Adrenal gland (tissue), 12 donors: ENCODE data around the gene MGME1. TPM values are rescaled to one million over a fixed set of nuclear protein-coding genes. Genes with fewer than 3 reads are reported as not detected.

Source experiments
- DNase-seq, 7 donors: peaks; one replicate each; pipeline ENCODE4 v3.0.0-alpha.2; 2019 to 2020
- H3K27ac ChIP-seq, 5 donors: fragments of 200-600 bp; sonication (generic) in 4 of 5; 1 replicate in 3 of 5; 2 replicates in 2 of 5; pipeline versions ENCODE4 v1.5.1 to v1.8.0; 2016 to 2020; ENCODE audit warnings: mild to moderate bottlenecking in 1 of 5
- H3K27me3 ChIP-seq: fragments of 200-600 bp; 2 replicates; pipeline ENCODE4 v1.8.0; 2021
- H3K36me3 ChIP-seq, 2 donors: fragments of 200-600 bp; replicated peaks in 1 of 2; 1 replicate in 1 of 2; 2 replicates in 1 of 2; pipeline versions ENCODE4 v1.5.1 to v1.8.0; 2018 to 2022
- H3K4me1 ChIP-seq, 2 donors: fragments of 200-600 bp; replicated peaks in 1 of 2; 1 replicate in 1 of 2; 2 replicates in 1 of 2; pipeline versions ENCODE4 v1.5.1 to v1.8.0; 2018 to 2021
- H3K4me3 ChIP-seq, 4 donors: fragments of 200-600 bp; sonication (generic) in 3 of 4; one replicate each; pipeline ENCODE4 v1.5.1; 2016 to 2018
- H3K9me3 ChIP-seq, 3 donors: fragments of 200-600 bp; sonication (generic) in 1 of 3; replicated peaks in 1 of 3; 1 replicate in 2 of 3; 2 replicates in 1 of 3; pipeline versions ENCODE4 v1.5.1 to v1.8.0; 2016 to 2021
- CTCF ChIP-seq, 6 experiments: fragments of 450-650 bp in 4 of 6; fragments of 200-600 bp in 2 of 6; sonication (generic) in 1 of 6; IDR thresholded peaks; 1 replicate in 5 of 6; 2 replicates in 1 of 6; pipeline versions ENCODE4 v1.5.1 to v1.8.0; 2016 to 2021; ENCODE audit warnings: antibody characterized with exemption in 6 of 6, mild to moderate bottlenecking in 2 of 6, moderate library complexity in 1 of 6
- POLR2A ChIP-seq, 2 donors: fragments of 450-650 bp; IDR thresholded peaks; one replicate each; pipeline ENCODE4 v1.6.1; 2017; ENCODE audit warnings: antibody characterized with exemption in 2 of 2, mild to moderate bottlenecking in 2 of 2, moderate library complexity in 1 of 2
- WGBS, 4 donors: extraction: QIAGEN DNeasy Blood & Tissue Kit in 2 of 4; methylation state at CpG; one replicate each; pipeline versions ENCODE4 v1.1.5 to v1.1.7; 2013 to 2017; 5-methylcytosine and 5-hydroxymethylcytosine counted together
- intact Hi-C, 2 donors: fragments of 100-400 bp; cut with DNase I; formaldehyde crosslinking; loops; one replicate each; pipeline versions ENCODE4 v1.14.1 to v1.15.0; 2022 to 2023
- polyA plus RNA-seq, 3 donors: library from polyadenylated mRNA; stranded (reverse); fragments of 200-250 nt in 2 of 3; fragments of 350-450 nt in 1 of 3; fragmentation: Illumina TruSeq in 1 of 3; extraction: RNeasy Lipid Tissue Mini Kit (QIAGEN cat#74804) in 1 of 3; gene quantifications; one replicate each; pipeline ENCODE4 v1.2.3, GENCODE V29; 2013 to 2014
- total RNA-seq, 9 donors: library from RNA; depleted of rRNA in 4 of 9; stranded (reverse); fragments of >200 nt in 4 of 9; fragments of 120-200 nt in 1 of 9; fragmentation: NEBNext Ultra II Directional in 1 of 9; extraction: Animal tissue kit (Norgen Biotek cat#: 25700) in 1 of 9; gene quantifications; one replicate each; pipeline versions ENCODE4 v1.1.0 to v1.2.4, GENCODE V29; 2013 to 2023
- donor health status: healthy with polysubstance abuse.
- donor health status: Bipolar disorder and iron deficiency.
- donor health status: DM: yes; HTN: yes; CAD: no.
- donor health status: DM: no; HTN: no; CAD: no.
- donor health status: DM: no; HTN: no; CAD: no.
- donor health status: DM: yes; HTN: yes; CAD: no.

The MGME1 gene
- total and polyA plus RNA-seq, 12 donors, result 11.0 to 30.0 (median 20.5) TPM

- peaks cover 0 to 80% of the 10 kb centered on the region in 2 donors for H3K36me3 ChIP-seq
Measured at GRCh38 chr20:17952692-17953684, 15.8 kb upstream of the MGME1 start.

GRCh38 chr20:17953935-17954334 is 14.9 kb upstream of the MGME1 start:
- intact Hi-C loops, result no loop called here
- no peaks in the 10 kb centered on the region for H3K27me3 ChIP-seq
- H3K9me3 ChIP-seq, result no peaks in the 10 kb centered on the region
- H3K4me3 ChIP-seq, result no peak overlapping the region
- H3K36me3 ChIP-seq, result peaks cover 0 to 71% of the 10 kb centered on the region in 2 donors
- TF ChIP-seq CTCF (IDR thresholded peaks at IDR 0.05) (no peak), POLR2A (IDR thresholded peaks at IDR 0.05) (no peak)
- no peak overlapping the region for H3K27ac ChIP-seq
- H3K4me1 ChIP-seq, result peaks cover 17% of the 10 kb centered on the region in 2 donors
- 96 to 98% (median 97%) methylated on average over 5 of the region's 5 CpGs for WGBS, 4 donors
- no peak for DNase-seq

More at GRCh38 chr20:17952692-17953684, 15.8 kb upstream of the MGME1 start:
- WGBS, 4 donors, result 90 to 93% (median 92%) methylated on average over 8 of the region's 8 CpGs
- Histone ChIP-seq H3K4me1 (peaks cover 8 to 10% of the 10 kb centered on the region in 2 donors), H3K4me3 (no peak overlapping the region), H3K9me3 (no peaks in the 10 kb centered on the region), H3K27ac (no peak overlapping the region), H3K27me3 (no peaks in the 10 kb centered on the region)
- no peak for TF ChIP-seq CTCF (IDR thresholded peaks at IDR 0.05)
- no peak for TF ChIP-seq POLR2A (IDR thresholded peaks at IDR 0.05)
- intact Hi-C loops, result no loop called here
- no peak for DNase-seq

GRCh38 chr20:17955302-17955701 is 13.5 kb upstream of the MGME1 start:
- no peak for DNase-seq
- no peak overlapping the region for H3K4me3 ChIP-seq
- H3K27ac ChIP-seq, result no peak overlapping the region
- peaks cover 0 to 57% of the 10 kb centered on the region in 2 donors for H3K36me3 ChIP-seq
- intact Hi-C loops, result no loop called here
- 60 to 72% (median 66%) methylated on average over 3 of the region's 3 CpGs for WGBS, 4 donors
- H3K27me3 ChIP-seq, result no peaks in the 10 kb centered on the region
- no peaks in the 10 kb centered on the region for H3K9me3 ChIP-seq
- H3K4me1 ChIP-seq, result peaks cover 27 to 30% of the 10 kb centered on the region in 2 donors
- no peak for TF ChIP-seq CTCF (IDR thresholded peaks at IDR 0.05)

GRCh38 chr20:17956099-17956685 is 12.6 kb upstream of the MGME1 start:
- Histone ChIP-seq H3K4me3 (no peak overlapping the region), H3K36me3 (peaks cover 0 to 48% of the 10 kb centered on the region in 2 donors), H3K9me3 (no peaks in the 10 kb centered on the region), H3K27ac (peak overlapping the region in 1 of 5 donors; percentile 10), H3K4me1 (peaks cover 30 to 39% of the 10 kb centered on the region in 2 donors), H3K27me3 (no peaks in the 10 kb centered on the region)
- intact Hi-C loops, result no loop called here
- DNase-seq, result no peak
- 72 to 78% (median 77%) methylated on average over 7 to 8 of the region's 8 CpGs for WGBS, 4 donors
- TF ChIP-seq CTCF (IDR thresholded peaks at IDR 0.05), result no peak
- no peak for TF ChIP-seq POLR2A (IDR thresholded peaks at IDR 0.05)
